UCSD-AML1 (cell line): ENCODE data around the gene CCDC120.

Experiments used
- DNase-seq: peaks from one replicate; lab custom pipeline; 2025; ENCODE audit not compliant: unreplicated experiment; lab: John Stamatoyannopoulos, UW

CCDC120 gene, protein sequence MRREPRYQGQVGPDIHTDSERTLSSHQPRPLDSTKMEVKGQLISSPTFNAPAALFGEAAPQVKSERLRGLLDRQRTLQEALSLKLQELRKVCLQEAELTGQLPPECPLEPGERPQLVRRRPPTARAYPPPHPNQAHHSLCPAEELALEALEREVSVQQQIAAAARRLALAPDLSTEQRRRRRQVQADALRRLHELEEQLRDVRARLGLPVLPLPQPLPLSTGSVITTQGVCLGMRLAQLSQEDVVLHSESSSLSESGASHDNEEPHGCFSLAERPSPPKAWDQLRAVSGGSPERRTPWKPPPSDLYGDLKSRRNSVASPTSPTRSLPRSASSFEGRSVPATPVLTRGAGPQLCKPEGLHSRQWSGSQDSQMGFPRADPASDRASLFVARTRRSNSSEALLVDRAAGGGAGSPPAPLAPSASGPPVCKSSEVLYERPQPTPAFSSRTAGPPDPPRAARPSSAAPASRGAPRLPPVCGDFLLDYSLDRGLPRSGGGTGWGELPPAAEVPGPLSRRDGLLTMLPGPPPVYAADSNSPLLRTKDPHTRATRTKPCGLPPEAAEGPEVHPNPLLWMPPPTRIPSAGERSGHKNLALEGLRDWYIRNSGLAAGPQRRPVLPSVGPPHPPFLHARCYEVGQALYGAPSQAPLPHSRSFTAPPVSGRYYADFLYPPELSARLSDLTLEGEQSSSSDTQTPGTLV

DNA sequence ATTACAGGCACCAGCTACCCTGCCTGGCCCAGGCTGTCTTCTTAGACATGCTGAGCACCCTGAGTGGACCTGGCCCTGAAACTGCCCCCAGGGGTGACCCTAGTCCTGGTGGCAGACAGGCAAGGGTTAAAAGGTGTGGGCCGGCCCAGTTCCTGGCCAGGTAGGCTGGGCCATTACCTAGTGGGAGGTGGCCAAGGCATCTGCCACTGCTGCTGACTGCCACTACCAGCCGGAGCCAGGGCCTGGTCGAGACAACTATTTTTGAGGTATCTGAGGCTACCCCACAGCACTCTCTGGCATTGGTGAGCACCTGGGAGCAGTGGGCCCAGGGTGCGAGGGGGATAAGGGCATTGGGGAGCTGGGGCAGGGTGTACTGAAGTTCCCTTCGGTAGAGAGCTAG lies at the start of gene CCDC120:
TSS of gene CCDC120 (plus strand) at position 206 of the 400 bp plus-strand sequence. CDS start 3,043 bp downstream, outside the sequence.
- no peak for DNase-seq

DNA sequence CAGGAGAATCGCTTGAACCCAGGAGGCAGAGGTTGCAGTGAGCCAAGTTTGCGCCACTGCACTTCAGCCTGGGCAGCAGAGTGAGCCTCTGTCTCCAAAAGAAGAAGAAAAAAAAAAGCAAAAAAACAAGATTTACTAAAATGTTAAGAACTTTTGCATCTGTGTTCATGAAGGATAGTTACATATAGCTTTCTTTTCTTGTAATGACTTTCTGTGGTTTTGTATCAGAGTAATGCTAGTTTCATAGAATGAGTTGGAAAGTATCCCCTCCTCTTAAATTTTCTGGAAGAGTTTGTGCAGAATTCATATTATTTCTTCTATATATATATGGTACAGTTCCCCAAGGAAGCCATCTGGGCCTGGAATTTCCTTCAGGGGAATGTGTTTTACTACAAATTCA lies 39.7 kb upstream of the CCDC120 start:
- no peak for DNase-seq

GRCh38 chrX:49019599-49020249 lies 39.1 kb upstream of the CCDC120 start:
- no peak for DNase-seq

GRCh38 chrX:49029876-49030275 lies 28.9 kb upstream of the CCDC120 start:
- no peak for DNase-seq

GRCh38 chrX:49030283-49030682 lies 28.5 kb upstream of the CCDC120 start:
- DNase-seq, result no peak

- DNase-seq, result no peak
Measured at GRCh38 chrX:49037883-49038475, 20.8 kb upstream of the CCDC120 start.

DNA sequence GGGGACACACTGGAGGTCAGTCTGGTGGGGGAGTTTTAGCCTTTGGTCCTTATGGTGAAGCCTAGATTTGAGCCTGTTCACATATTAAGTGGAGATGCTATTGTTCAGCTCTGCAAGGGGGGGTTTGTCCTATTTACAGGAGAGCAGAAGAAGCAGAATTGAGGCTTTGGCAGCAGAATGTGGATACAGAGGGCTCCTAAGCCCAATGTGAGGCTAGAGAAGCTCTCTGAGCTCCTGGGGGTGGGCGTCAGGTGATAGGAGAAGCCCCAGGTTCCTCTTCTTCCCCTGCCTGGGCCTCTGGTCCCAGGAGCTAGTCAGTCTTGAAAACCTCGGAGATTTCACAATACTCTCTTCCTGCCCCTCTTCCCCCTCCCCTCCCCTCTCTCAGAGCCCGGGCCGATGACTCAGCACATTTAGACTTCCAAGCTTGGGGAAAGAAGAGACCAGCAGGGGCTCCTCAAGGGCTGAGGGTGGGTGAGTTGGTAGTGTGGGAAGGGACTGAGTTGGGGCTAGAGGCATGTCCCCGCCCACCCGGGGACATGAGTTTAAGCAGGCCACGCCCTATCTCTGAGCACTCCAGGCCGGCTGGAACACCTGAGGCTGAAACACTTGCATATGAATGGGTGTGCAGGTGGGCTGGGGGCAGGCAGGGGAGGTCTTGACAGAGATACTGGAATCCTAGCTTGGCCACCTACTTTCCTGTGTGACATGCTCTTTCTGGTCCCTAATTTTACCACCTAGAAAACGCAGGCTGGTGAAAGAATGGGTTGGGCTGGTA lies 19.0 kb upstream of the CCDC120 start:
- peak; percentile 87 for DNase-seq

GRCh38 chrX:49040376-49040955 lies 18.3 kb upstream of the CCDC120 start:
- no peak for DNase-seq

GRCh38 chrX:49041744-49042580 lies 16.8 kb upstream of the CCDC120 start:
- peak; percentile 33 for DNase-seq

DNA sequence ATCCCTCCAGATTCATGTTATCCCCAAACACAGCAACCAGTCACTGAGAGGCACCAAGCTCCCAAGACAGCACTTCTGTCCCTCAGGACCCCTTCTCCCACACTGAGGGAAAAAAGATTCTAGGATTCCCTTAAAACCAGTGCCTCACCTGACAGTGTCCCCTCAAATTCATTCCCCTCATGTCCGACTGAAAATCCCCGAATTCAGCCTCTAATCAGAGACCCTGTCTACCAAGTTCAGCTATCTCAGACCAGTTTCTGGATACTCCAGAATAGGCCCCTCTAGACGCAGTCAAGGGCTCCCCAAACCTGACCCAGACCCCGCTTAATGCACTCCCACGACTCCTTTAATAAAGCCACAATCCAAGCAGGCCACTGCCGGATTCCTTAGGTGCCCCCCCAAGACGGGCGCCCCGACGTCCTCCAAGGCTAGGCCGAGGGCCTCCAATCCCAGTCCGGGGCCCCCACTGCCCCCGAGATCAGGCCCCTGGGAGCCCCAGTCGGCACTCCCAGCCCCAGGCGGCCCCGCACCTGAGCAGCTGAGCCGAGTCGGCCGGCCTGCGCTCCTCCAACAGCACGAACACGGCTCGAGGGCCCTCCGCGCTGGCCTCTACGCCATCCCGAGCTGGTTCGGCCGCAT lies 16.1 kb upstream of the CCDC120 start:
- DNase-seq, result no peak

DNA sequence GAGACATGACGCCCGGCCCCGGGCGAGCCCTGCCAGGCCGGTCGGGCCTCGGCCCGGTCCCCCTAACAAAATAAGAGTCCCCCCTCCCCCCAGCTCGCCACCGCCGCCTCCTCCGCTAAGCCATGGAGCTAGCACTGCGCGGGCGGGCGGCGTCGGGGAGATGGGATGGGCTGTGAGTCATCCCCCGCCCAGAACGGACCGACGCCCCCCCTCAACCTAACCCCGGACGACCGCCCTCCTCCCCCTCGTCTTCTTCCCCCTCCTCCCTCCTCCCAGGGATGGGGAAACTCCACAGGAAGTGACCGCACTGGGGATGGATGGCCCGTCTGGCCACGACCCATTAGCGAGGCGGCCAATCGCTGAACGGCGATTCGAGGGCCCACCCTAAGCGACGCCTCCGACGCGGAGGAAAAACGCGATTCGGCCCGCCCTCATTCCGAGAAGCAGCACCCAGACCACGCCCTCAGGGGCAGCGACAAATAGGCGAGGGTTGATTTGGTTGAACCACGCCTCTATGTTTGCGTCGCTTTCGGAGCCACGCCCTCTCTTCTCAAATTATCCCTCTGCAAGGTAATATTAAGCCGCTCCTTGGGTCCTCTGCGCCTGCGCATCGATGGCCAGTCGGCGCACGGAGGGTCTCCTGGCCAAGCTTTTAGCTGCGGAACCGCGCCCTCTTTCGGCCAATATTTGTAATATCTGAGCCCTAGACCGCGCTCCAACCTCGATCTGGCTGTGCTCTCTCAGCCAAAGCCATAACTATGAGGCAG lies 15.4 kb upstream of the CCDC120 start, which contains the start of gene TFE3:
TSS of gene TFE3 (minus strand) at position 138 of the 767 bp plus-strand sequence. CDS start at position 7, 131 bp downstream.
- DNase-seq, result peak; percentile 96

- DNase-seq, result no peak
Measured at GRCh38 chrX:49043987-49044281, 14.9 kb upstream of the CCDC120 start.

DNA sequence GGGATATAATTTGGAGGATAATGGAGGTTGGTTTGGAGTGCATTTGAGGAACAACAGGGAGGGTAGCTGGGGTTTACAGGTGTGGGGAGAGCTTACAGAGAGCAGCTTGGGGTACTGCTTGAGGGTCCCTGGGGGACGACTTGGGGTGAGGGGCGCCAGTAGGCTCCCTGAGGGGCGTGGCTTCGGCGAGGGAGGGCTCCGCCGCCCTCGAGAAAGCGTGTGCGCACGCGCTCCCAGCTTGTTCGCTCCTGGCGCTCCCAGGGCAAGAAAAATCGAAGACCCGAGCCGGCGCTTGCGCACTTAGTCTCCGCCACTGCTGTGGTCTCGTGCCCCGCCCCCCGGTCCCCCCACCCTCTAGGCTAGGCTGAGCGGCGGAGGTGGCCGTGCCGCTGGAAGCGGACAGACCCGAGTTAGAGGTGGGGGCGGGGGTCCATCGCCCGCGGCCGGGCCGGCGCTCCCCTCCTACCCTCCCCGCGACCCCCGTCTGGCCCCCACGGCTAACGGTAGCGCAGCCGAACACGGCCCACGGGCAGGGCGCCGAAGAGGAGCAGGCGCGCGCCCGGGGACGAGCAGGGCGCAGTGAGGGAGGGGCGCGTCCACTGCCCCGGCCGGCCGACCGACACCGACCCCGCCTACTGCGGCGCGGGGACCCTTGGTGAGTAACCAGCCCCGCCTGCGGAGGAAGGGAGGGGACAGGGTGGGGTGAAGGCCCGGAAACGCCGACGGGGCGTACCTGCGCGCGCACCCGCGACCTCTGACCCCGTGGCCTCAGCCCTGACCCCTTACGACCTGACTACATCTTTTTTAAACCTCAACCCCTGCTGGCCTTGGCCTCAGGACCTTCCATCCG lies 5.4 kb upstream of the CCDC120 start:
- no peak for DNase-seq

- no peak for DNase-seq
Measured at GRCh38 chrX:49054073-49054762, 4.6 kb upstream of the CCDC120 start.

DNA sequence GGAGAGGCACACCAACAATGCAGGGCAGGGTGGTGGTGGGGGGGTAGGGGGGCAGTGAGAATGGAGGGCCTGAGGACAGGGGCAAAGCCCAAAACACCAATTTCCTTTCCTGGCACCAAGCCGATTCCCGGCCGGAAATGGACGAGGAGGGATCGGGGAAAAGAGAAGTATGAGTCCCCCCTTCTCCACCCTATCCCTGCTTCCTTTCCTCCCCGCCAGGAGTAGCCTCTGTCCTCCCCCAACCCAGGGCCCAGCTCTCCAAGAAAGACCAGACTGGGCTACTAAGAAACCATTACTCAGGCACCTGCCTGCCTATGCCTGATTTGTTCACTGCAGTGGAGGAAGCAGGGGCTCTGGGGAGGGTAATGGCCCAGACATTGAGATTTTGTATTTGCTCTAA lies 402 bp downstream of the CCDC120 start:
- no peak for DNase-seq

DNA sequence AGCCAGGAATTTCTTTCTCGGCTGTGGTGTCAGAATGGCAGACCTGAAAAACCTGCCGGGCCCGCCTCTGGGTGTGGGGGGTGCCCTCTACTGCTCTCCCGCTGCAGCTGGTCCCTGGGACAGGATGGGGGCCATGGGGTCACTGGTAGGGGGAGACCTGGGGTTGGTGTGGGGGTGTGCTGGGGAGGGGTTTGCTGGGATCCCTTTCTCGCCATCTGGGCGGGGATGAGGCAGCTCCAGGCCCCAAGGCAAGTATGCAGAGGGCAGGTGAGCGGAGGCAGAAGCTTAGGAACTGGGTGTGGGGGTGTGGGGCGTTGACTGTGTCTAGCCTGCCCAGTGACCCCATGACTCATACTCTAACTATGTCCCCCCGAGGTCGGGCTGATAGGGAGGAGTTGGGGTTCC lies 884 bp downstream of the CCDC120 start:
- no peak for DNase-seq

DNA sequence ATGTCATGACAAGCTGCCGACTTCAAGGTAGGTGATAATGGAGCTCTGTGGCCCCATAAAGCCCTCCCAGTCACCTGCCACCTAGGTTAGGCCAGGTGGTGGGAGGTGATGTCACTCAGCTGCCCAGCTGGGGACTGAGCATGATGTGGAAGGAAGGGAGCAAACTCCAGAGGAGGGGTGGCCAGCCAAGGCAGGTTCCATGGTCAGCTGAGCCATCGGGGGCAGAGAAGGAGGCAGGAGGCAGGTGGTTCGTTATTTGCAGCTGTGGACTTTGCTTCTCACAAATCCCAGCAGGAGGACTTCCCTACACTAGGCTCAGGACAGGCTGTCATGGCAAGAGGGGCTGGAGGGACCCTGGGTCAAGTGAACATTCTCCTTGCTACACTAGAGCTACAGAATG lies 2.1 kb downstream of the CCDC120 start:
- no peak for DNase-seq
